Ammon's horn (tissue), 1 donor: Measurements from ENCODE around the gene APIP.
"Not testable (repeated sequence)": the region's sequence is repeated elsewhere in the genome, so short reads cannot be mapped to it uniquely, and the experiment has no call there.

Experiments used
- DNase-seq: peaks from one replicate; pipeline ENCODE4 v3.0.0-alpha.2; 2016; ENCODE audit warnings: low spot score

The APIP gene

GRCh38 chr11:34926101-34926830, 10.1 kb upstream of the APIP start:
- DNase-seq, result peak; percentile 63

DNA sequence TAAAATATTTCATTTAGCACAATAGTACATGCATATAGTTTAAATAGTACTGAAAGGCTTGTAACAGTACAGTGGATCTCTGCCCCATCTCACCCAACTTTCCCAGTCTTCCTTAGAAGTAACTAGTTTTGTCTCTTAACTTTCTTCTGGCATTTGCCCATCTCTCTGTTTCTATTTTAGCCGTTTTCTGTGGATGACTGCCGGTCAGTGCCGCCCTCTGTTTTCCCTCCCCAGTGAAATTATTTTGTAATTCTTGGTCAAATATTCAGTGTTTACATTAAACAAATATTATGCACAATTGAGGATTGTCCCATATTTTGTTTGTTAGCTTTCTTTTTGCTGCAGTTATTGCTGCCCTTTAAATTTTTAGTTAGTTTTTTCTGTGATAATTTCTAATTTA, 8.5 kb upstream of the APIP start:
- no peak for DNase-seq

- no peak for DNase-seq
Observed at GRCh38 chr11:34921156-34921555, 5.0 kb upstream of the APIP start.

- DNase-seq, result peak; percentile 44
Observed at GRCh38 chr11:34916843-34917770, 928 bp upstream of the APIP start.

- DNase-seq, result peak; percentile 58
Observed at GRCh38 chr11:34915136-34916014, 804 bp downstream of the APIP start.

DNA sequence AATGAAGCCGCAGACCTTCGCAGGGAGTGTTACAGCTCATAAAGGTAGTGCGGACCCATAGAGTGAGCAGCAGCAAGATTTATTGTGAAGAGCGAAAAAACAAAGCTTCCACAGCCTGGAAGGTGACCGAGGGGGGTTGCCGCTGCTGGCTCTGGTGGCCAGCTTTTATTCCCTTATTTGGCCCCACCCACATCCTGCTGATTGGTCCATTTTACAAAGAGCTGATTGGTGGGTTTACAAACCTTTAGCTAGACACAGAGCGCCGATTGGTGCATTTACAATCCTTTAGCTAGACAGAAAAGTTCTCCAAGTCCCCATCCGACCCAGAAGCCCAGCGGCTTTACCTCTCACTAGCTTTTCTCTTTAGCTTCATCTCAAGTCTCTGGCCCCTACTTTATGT, 2.6 kb downstream of the APIP start:
- not testable (repeated sequence) for DNase-seq

GRCh38 chr11:34911676-34912075, 4.5 kb downstream of the APIP start:
- no peak for DNase-seq

GRCh38 chr11:34910817-34911216, 5.4 kb downstream of the APIP start:
- DNase-seq, result no peak

DNA sequence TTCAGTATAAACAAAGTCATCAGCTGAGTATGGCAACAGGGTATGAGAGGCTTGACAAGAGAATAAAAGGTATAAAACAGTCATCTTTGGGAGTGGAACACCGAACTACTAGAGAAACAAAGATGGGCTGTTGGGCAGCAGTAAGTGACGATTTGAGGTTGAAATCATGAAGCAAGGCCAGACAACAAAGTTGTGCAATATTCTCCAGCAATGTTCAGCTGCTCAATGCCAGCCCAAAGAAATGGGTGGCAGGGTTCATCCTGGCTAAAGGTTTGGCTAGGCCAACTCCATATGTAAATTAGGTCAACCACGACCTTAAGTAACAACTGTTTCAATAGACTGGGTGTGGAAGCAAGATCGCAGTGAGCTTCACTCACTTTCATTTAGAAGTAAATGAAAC, 6.2 kb downstream of the APIP start:
- no peak for DNase-seq

GRCh38 chr11:34909415-34909814, 6.8 kb downstream of the APIP start:
- no peak for DNase-seq

DNA sequence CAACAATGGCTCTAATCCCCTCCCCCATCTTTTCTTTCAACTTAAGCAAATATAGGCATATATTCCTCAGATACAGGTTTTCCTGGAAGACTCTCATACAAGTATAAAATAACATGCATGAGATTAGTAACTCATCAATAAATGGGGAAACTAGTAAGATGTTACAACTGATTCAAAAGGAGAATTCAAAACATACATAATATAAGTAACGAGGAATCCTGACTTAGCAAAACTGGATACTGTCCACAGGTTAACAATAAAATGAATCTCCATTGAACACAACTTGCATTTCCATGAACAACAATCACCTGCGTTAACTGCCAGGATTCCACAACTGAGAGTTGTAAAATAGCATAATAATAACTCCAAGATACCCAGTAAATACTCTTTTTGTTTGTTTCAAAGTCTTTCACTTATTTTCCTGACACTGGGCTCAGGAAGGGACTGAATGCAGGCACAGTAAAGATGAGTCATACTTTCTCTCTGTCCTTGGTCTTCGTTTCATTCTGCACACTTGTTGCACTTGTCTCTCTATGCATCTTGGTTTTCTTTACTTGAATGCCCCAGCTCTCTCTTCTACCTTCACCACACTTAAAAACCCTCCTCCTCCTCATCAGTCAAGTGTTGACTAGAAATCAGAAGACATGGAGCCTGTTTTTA, 8.1 kb downstream of the APIP start:
- no peak for DNase-seq

DNA sequence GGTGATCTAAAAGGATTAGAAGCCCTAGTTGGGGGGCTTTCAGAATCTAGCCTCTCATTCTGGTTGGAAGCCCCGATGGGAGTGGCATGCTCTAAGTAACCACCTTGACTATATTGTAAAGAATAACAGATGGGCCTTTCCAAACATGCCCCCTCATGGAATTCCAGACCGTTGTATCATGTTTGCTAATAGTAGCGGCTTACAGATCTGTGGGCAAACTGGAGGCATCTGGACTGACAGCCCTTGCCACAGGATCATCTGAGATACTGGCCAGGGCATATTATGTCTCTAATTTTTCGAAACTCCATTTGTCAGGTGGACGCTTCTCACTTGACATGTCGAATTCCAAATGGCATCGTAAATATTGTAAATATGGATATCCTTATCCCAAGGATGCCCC, 10.5 kb downstream of the APIP start:
- no peak for DNase-seq

DNA sequence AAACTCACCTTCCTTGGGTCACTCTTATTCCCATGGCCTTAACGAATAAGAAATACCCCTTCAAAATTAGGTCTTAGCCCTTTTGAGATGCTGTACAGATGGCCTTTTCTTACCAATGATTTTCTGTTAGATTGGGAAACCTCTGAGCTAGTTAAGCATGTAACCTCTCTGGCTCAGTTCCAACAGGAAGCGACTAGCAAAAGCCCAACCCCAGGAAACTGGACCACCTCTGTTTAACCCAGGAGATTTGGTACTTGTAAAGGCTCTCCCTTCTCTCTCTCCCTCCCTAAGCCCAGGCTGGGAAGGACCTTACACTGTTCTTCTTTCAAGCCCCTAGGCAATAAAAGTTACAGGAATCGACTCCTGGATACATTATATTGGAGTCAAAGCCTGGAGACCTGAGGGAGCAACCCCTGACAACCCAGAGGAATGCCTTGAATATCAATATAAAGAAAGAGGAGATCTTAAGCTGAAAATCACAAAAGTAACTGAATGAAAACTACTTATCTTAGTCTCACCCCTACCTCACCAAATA, 11.7 kb downstream of the APIP start:
- DNase-seq, result no peak

DNA sequence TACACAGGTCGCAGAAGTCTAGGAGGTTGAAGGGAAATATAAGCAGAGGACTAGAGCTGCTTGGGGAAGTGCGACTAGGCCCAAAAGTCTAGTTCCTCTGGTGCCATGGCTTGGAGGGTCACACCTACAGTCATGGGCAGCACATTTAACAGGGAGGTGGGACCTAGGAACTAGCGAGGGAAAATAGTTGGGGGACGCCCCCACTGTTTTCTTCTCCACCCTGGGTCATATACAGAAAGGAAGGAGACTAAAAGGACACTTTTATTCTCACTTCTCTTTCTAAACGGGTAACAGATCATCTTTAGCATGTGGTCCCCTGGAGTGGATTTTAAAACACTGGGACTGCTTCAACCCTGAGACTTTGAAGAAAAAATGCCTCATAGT, 16.6 kb downstream of the APIP start:
- no peak for DNase-seq

DNA sequence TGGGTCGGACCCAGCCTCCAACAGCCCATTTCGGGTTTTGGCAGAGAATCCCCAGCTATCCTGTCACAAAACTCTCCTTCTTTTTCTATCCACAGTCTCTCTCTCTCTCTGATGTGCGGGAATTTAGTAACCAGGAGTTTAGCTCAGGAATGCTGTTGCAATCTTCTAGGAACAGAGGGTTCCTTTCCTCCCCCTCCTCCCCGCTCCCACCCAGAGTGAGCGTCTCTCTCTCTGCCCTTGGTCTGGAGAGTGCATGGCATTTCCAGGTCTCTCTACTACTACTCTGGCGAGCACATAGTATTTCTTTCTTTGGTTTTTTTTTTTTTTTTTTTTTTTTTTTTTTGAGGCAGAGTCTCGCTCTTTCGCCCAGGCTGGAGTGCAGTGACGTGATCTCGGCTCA, 17.7 kb downstream of the APIP start:
- no peak for DNase-seq

- no peak for DNase-seq
Observed at GRCh38 chr11:34897171-34897870, 18.9 kb downstream of the APIP start.

DNA sequence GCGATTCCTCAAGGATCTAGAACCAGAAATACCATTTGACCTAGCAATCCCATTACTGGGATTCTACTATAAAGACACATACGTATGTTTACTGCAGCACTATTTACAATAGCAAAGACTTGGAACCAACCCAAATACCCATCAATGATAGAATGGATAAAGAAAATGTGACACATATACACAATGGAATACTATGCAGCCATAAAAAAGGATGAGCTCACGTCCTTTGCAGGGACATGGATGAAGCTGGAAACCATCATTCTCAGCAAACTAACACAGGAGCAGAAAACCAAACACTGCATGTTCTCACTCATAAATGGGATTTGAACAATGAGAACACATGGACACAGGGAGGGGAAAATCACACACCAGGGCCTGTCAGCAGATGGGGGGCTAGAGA, 20.0 kb downstream of the APIP start:
- DNase-seq, result not testable (repeated sequence)

GRCh38 chr11:34893416-34893815, 22.8 kb downstream of the APIP start:
- DNase-seq, result peak; percentile 38

- peak; percentile 11 for DNase-seq
Observed at GRCh38 chr11:34891611-34892010, 24.6 kb downstream of the APIP start.

GRCh38 chr11:34890812-34891211, 25.4 kb downstream of the APIP start:
- DNase-seq, result peak; percentile 60

- no peak for DNase-seq
Observed at GRCh38 chr11:34890089-34890488, 26.1 kb downstream of the APIP start.
